ENCODE results near the gene HSPBAP1. TPM values are rescaled to one million over a fixed set of nuclear protein-coding genes. Genes with fewer than 3 reads are reported as not detected.

HSPBAP1 gene
- total RNA-seq, 1 donor from 2014 or later = 18.6 TPM

DNA sequence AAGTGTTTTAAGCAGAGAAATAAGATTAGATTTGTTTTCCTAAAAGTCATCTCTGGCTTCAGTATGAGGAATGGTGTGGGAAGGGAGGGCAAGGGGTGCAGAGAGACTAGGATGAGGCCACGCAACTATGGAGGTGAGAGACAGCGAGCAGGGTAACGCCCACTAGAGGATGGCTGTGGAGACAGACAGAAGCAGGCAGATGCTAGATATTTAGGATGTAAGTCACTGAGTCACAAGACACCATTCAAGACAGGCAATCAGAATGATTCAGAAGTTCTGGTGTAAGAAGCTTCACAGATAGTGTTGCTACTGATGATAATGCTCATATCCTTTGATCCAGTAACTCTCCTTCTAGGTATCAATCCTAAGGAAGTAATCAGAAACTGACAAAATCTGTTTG lies 19.1 kb downstream of the HSPBAP1 start:
- no peaks in the 10 kb centered on the region for H3K27me3 Mint-ChIP-seq (ENCODE audit: unreplicated experiment)
- peaks cover 1% of the 10 kb centered on the region for H3K9me3 Mint-ChIP-seq (ENCODE audit: unreplicated experiment)
- TF ChIP-seq, protein P1, sequence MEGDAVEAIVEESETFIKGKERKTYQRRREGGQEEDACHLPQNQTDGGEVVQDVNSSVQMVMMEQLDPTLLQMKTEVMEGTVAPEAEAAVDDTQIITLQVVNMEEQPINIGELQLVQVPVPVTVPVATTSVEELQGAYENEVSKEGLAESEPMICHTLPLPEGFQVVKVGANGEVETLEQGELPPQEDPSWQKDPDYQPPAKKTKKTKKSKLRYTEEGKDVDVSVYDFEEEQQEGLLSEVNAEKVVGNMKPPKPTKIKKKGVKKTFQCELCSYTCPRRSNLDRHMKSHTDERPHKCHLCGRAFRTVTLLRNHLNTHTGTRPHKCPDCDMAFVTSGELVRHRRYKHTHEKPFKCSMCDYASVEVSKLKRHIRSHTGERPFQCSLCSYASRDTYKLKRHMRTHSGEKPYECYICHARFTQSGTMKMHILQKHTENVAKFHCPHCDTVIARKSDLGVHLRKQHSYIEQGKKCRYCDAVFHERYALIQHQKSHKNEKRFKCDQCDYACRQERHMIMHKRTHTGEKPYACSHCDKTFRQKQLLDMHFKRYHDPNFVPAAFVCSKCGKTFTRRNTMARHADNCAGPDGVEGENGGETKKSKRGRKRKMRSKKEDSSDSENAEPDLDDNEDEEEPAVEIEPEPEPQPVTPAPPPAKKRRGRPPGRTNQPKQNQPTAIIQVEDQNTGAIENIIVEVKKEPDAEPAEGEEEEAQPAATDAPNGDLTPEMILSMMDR (IDR thresholded peaks at IDR 0.05; ENCODE audit: partially characterized antibody, unreplicated experiment) = no peak
- DNase-seq = no peak
- H3K4me3 Mint-ChIP-seq (ENCODE audit: unreplicated experiment) = no peak overlapping the region
- H3K4me1 Mint-ChIP-seq (ENCODE audit: low read depth, unreplicated experiment) = no peaks in the 10 kb centered on the region
- H3K36me3 Mint-ChIP-seq (ENCODE audit: unreplicated experiment) = no peaks in the 10 kb centered on the region
- H3K27ac Mint-ChIP-seq (ENCODE audit: unreplicated experiment) = no peak overlapping the region

DNA sequence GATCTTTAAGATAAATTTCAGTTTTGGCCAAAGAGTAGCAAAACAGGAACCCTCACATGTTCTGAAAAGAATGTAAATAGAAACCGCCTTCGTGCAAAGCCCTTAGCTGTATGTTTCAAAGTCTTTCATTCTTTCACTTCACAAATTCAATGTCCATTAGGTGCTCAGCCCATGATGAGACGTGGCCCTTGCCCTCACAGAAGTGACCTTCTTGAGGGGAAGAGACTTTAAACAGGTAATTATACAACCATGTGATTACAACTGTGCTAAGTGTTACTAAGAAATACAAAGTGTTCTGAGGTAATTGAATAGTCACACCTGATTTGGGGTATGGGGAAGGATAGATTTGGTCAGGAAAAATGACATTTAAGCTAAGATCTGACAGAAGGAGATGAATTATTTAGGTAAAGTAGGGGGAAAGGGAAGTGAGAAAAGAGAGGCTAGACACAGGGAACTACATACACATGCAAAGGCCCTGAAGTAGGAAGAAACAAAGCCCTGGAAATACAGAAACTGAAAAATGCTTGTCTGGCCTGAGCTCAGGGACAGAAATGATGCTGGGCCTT lies 19.6 kb downstream of the HSPBAP1 start:
- TF ChIP-seq, protein P1 (IDR thresholded peaks at IDR 0.05; ENCODE audit: partially characterized antibody, unreplicated experiment) = no peak
- Mint-ChIP-seq H3K27ac (ENCODE audit: unreplicated experiment) (no peak overlapping the region), H3K27me3 (ENCODE audit: unreplicated experiment) (no peaks in the 10 kb centered on the region), H3K4me3 (ENCODE audit: unreplicated experiment) (no peak overlapping the region), H3K36me3 (ENCODE audit: unreplicated experiment) (no peaks in the 10 kb centered on the region), H3K9me3 (ENCODE audit: unreplicated experiment) (peaks cover 1% of the 10 kb centered on the region), H3K4me1 (ENCODE audit: low read depth, unreplicated experiment) (no peaks in the 10 kb centered on the region)
- no peak for DNase-seq

DNA sequence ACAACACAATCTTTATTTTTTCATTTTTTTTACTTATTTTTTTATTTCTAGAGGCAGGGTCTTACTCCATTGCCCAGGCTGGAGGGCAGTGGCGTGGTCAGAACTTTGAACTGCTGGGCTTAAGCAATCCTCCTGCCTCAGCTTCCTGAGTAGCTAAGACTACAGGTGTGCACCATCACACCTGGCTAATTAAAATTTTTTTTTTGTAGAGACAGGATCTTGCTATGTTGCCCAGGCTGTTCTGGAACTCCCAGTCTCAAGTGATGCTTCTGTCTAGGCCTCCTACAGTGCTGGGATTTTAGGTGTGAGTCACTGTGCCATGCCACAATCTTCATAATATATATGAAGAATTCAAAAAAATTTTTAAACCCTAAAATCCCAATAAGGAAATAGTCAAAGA lies 20.8 kb downstream of the HSPBAP1 start:
- TF ChIP-seq, protein P1 (IDR thresholded peaks at IDR 0.05; ENCODE audit: partially characterized antibody, unreplicated experiment) = no peak
- Mint-ChIP-seq H3K4me3 (ENCODE audit: unreplicated experiment) (no peak overlapping the region), H3K9me3 (ENCODE audit: unreplicated experiment) (no peaks in the 10 kb centered on the region), H3K36me3 (ENCODE audit: unreplicated experiment) (no peaks in the 10 kb centered on the region), H3K27me3 (ENCODE audit: unreplicated experiment) (no peaks in the 10 kb centered on the region), H3K27ac (ENCODE audit: unreplicated experiment) (no peak overlapping the region), H3K4me1 (ENCODE audit: low read depth, unreplicated experiment) (no peaks in the 10 kb centered on the region)
- DNase-seq = no peak

DNA sequence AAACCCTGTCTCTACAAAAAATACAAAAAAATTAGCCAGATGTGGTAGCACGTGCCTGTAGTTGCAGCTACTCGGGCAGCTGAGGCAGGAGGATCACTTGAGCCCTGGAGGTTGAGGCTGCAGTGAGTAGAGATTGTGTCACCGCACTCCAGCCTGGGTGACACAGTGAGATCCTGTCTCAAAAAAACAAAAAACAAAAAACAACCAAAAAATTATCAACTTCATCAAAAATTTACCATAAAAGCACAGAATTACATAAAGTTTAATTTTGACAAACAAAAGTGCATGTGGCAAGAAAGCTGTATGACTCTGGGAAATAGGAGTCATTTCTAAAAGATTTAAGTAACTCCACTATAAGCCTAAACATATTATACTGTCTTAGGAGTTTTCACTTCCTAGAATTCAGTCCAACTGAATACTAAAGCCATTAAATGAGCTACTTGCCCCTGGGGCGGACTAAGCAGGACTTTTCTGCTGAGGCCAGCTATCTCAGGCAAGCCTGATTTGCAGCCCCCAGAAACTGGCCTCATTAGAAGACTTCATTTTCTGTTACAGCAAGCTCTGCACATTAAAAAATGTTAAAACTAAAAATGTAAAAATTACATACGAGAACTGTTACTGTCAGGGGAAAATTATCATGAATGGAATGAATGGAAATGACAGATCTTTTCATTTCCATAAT lies 23.0 kb downstream of the HSPBAP1 start:
- Mint-ChIP-seq H3K4me1 (ENCODE audit: low read depth, unreplicated experiment) (no peaks in the 10 kb centered on the region), H3K4me3 (ENCODE audit: unreplicated experiment) (no peak overlapping the region), H3K27me3 (ENCODE audit: unreplicated experiment) (no peaks in the 10 kb centered on the region), H3K27ac (ENCODE audit: unreplicated experiment) (no peak overlapping the region), H3K9me3 (ENCODE audit: unreplicated experiment) (no peaks in the 10 kb centered on the region), H3K36me3 (ENCODE audit: unreplicated experiment) (no peaks in the 10 kb centered on the region)
- TF ChIP-seq, protein P1 (IDR thresholded peaks at IDR 0.05; ENCODE audit: partially characterized antibody, unreplicated experiment) = no peak
- no peak for DNase-seq
